A673 (cell line): ENCODE results near the gene CSF2. TPM values are rescaled to one million over a fixed set of nuclear protein-coding genes. Genes with fewer than 3 reads are reported as not detected.
"Not testable (repeated sequence)": the region's sequence is repeated elsewhere in the genome, so short reads cannot be mapped to it uniquely, and the experiment has no call there.

Source experiments
- BruUV-seq: library from RNA; stranded (reverse); fragments of 400-500 nt; replicated peaks from 2 replicates; lab custom pipeline; 2021; lab: Mats Ljungman, UMichigan
- CTCF ChIA-PET: fragments of 300-600 bp; sonication (Branson Sonifier 250); formaldehyde crosslinking; loops from one replicate; lab custom pipeline; 2022; ENCODE audit warnings: antibody characterized with exemption; lab: Charles Lee
- POLR2A ChIA-PET: fragments of 300-600 bp; sonication (Branson Sonifier 250); formaldehyde crosslinking; loops from one replicate; lab custom pipeline; 2022; ENCODE audit warnings: antibody characterized with exemption; ENCODE audit not compliant: low non-redundant PET; lab: Charles Lee
- DNase-seq: peaks from one replicate; pipeline ENCODE4 v3.0.0-alpha.2; 2015; ENCODE audit warnings: low spot score
- H3K27ac ChIP-seq: fragments of 200-600 bp; sonication (generic); 2 replicates; pipeline ENCODE4 v1.5.1; 2016; ENCODE audit warnings: mixed run types, low read depth, mild to moderate bottlenecking, mixed read lengths, antibody characterized with exemption, low read length; ENCODE audit not compliant: poor library complexity, severe bottlenecking
- H3K27me3 ChIP-seq: fragments of 200-600 bp; sonication (generic); replicated peaks from 2 replicates; pipeline ENCODE4 v1.6.1; 2017; ENCODE audit warnings: mixed run types, low read depth, mild to moderate bottlenecking, mixed read lengths, antibody characterized with exemption, low read length; ENCODE audit not compliant: insufficient read depth, poor library complexity
- H3K36me3 ChIP-seq: fragments of 200-600 bp; sonication (generic); 2 replicates; pipeline ENCODE4 v1.6.1; 2016; ENCODE audit warnings: mixed run types, mild to moderate bottlenecking, mixed read lengths, antibody characterized with exemption, low read length; ENCODE audit not compliant: insufficient read depth, poor library complexity, severe bottlenecking
- H3K4me1 ChIP-seq: fragments of 200-600 bp; sonication (generic); 2 replicates; pipeline ENCODE4 v1.6.1; 2017; ENCODE audit warnings: mixed run types, mild to moderate bottlenecking, mixed read lengths, antibody characterized with exemption, low read length; ENCODE audit not compliant: insufficient read depth, poor library complexity, severe bottlenecking
- H3K4me3 ChIP-seq: fragments of 200-600 bp; sonication (generic); 2 replicates; pipeline ENCODE4 v1.5.1; 2016; ENCODE audit warnings: low read depth, mixed run types, mild to moderate bottlenecking, mixed read lengths, low read length; ENCODE audit not compliant: poor library complexity, severe bottlenecking
- H3K9me3 ChIP-seq: fragments of 200-600 bp; sonication (generic); 2 replicates; pipeline ENCODE4 v1.6.1; 2016; ENCODE audit warnings: mixed run types, low read depth, mild to moderate bottlenecking, mixed read lengths, antibody characterized with exemption, low read length; ENCODE audit not compliant: poor library complexity, severe bottlenecking
- CTCF ChIP-seq: fragments of 300-800, 200-600 bp; sonication (generic); conservative IDR thresholded peaks from 2 replicates; pipeline ENCODE4 v1.5.1; 2017; ENCODE audit warnings: low read depth, mild to moderate bottlenecking, antibody characterized with exemption, low read length, moderate library complexity, mixed read lengths
- EZH2 ChIP-seq: fragments of 200-600 bp; sonication (generic); IDR thresholded peaks from 2 replicates; pipeline ENCODE4 v1.6.1; 2017; ENCODE audit warnings: borderline replicate concordance, low read depth, mild to moderate bottlenecking, mixed read lengths, antibody characterized with exemption, low read length; ENCODE audit not compliant: poor library complexity, severe bottlenecking
- intact Hi-C: fragments of 100-400 bp; cut with micrococcal nuclease; formaldehyde crosslinking; loops from one replicate; pipeline ENCODE4 v1.10.0; 2022; ENCODE audit not compliant: unreplicated experiment
- total RNA-seq: library from RNA; stranded (reverse); gene quantifications from 2 replicates; pipeline ENCODE4 v1.2.3, GENCODE V29; 2021

CSF2 gene
- total RNA-seq, 1 experiment from 2014 or later: not detected

- peak; percentile 48 for DNase-seq
- H3K9me3 ChIP-seq: no peaks in the 10 kb centered on the region
- TF ChIP-seq EZH2 (no peak), CTCF (no peak)
- no TSS peak for BruUV-seq
- H3K4me3 ChIP-seq: no peak overlapping the region
- intact Hi-C loops: no loop called here
- H3K27me3 ChIP-seq: no peaks in the 10 kb centered on the region
- H3K36me3 ChIP-seq: no peaks in the 10 kb centered on the region
- ChIA-PET CTCF (no interaction called here), POLR2A (no interaction called here)
- no peak overlapping the region for H3K27ac ChIP-seq
- no peaks in the 10 kb centered on the region for H3K4me1 ChIP-seq
Observed at GRCh38 chr5:132103332-132103951, 29.9 kb downstream of the CSF2 start.

GRCh38 chr5:132103969-132104391 is 30.4 kb downstream of the CSF2 start:
- H3K9me3 ChIP-seq: no peaks in the 10 kb centered on the region
- no peak overlapping the region for H3K4me3 ChIP-seq
- BruUV-seq: no TSS peak
- TF ChIP-seq EZH2: no peak
- H3K27me3 ChIP-seq: no peaks in the 10 kb centered on the region
- intact Hi-C loops: no loop called here
- DNase-seq: no peak
- no peaks in the 10 kb centered on the region for H3K4me1 ChIP-seq
- ChIA-PET POLR2A (no interaction called here), CTCF (no interaction called here)
- no peak overlapping the region for H3K27ac ChIP-seq
- no peaks in the 10 kb centered on the region for H3K36me3 ChIP-seq

GRCh38 chr5:132104556-132104955 is 31.0 kb downstream of the CSF2 start:
- BruUV-seq: no TSS peak
- CTCF ChIA-PET: no interaction called here
- H3K4me3 ChIP-seq: no peak overlapping the region
- no peaks in the 10 kb centered on the region for H3K36me3 ChIP-seq
- H3K4me1 ChIP-seq: no peaks in the 10 kb centered on the region
- H3K9me3 ChIP-seq: no peaks in the 10 kb centered on the region
- POLR2A ChIA-PET: no interaction called here
- H3K27me3 ChIP-seq: no peaks in the 10 kb centered on the region
- TF ChIP-seq EZH2: no peak
- no peak for TF ChIP-seq CTCF
- no peak for DNase-seq
- no peak overlapping the region for H3K27ac ChIP-seq
- intact Hi-C loops: no loop called here

- no peak overlapping the region for H3K4me3 ChIP-seq
- ChIA-PET POLR2A (no interaction called here), CTCF (no interaction called here)
- no peak for DNase-seq
- H3K27me3 ChIP-seq: no peaks in the 10 kb centered on the region
- H3K27ac ChIP-seq: no peak overlapping the region
- no peaks in the 10 kb centered on the region for H3K36me3 ChIP-seq
- BruUV-seq: no TSS peak
- TF ChIP-seq EZH2 (no peak), CTCF (no peak)
- intact Hi-C loops: no loop called here
- H3K9me3 ChIP-seq: no peaks in the 10 kb centered on the region
- no peaks in the 10 kb centered on the region for H3K4me1 ChIP-seq
Observed at GRCh38 chr5:132105688-132106087, 32.1 kb downstream of the CSF2 start.

GRCh38 chr5:132108495-132108894 is 34.9 kb downstream of the CSF2 start:
- CTCF ChIA-PET, H3K27ac ChIP-seq, H3K4me3 ChIP-seq, BruUV-seq, H3K36me3 ChIP-seq, DNase-seq, H3K4me1 ChIP-seq, POLR2A ChIA-PET, intact Hi-C loops, H3K27me3 ChIP-seq, H3K9me3 ChIP-seq: not testable (repeated sequence)
